ENCODE data around the gene DNAH7.

GRCh38 chr2:196012314-196012713, 56.3 kb downstream of the DNAH7 start:
- TF ChIP-seq HOMEZ (CRISPR knock-in tag; IDR thresholded peaks at IDR 0.05; ENCODE audit: low read depth), result no peak
- TF ChIP-seq CREBL2 (CRISPR knock-in tag; IDR thresholded peaks at IDR 0.05; ENCODE audit: borderline replicate concordance), result no peak
- TF ChIP-seq GPBP1L1 (CRISPR knock-in tag; IDR thresholded peaks at IDR 0.05), result no peak
- TF ChIP-seq BRCA1 (CRISPR knock-in tag; IDR thresholded peaks at IDR 0.05), result no peak
- TF ChIP-seq ZNF296 (CRISPR knock-in tag; conservative IDR thresholded peaks at IDR 0.05), result no peak

Data from HepG2 (cell line).